GM18873 (cell line): ENCODE data around the gene EPHB2.

Experiments
- ATAC-seq: cut with Tn5 transposase; IDR thresholded peaks from one replicate; pipeline ENCODE4 v1.9.1; 2021; ENCODE audit warnings: mild to moderate bottlenecking, moderate library complexity, moderate number of reproducible peaks; ENCODE audit not compliant: unreplicated experiment, low FRiP score

The EPHB2 gene

DNA sequence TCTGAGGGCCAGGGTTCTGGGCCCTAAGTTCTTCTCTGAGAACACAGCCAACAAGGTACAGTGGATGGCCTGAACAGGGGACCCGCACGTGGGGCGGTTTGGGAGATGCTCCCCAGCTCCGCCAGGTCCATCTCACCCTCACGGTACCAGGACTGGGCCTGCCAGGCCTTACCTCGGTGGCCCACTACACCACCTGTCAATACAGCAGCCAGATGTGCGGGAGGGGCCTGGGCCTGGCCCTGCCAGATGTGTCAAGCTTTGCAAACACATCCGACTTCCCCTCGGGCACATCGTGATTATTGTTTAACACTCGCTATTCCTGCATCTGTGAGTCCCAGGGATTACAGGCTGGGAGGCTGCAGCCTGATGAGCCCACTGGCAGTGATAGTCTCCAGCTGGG, 139.6 kb downstream of the EPHB2 start:
- ATAC-seq = no peak

DNA sequence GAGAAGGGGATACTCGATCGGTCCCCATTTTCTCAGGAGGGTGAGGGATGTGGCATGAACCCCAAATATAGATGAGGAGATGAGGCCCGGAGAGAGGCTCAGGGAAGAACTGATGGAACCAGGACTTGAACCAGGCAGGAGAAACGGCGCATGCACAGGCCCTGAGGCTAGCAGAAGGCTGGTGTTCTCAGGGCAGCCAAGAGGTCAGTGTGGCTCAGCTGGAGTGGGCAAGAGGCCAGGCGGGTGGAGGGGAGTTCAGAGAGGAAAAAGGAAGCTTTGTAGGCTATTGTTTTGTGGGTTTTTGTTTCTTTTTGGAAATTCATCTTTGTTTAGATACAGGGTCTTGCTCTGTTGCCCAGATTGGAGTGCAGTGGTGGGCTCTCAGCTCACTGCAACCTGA, 140.0 kb downstream of the EPHB2 start:
- no peak for ATAC-seq

DNA sequence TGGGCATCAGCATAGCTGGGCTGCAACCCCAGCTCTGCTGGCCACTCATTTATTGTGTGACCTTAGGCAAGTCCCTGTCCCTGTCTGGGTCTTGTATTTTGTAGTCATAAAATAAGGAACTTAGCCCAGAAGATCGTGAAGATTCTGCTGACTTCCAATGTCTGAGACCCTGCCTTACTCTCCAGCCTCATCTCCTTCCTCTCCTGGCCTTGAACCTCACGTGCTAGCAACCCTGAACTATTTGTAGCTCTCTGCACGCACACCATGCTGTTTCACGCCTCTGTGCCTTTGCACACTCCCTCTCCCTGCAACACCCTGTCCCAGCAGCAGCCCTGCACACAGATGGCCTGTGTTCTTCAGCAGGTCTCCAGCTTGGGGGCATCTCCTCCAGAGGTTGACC, 140.9 kb downstream of the EPHB2 start:
- ATAC-seq = no peak

DNA sequence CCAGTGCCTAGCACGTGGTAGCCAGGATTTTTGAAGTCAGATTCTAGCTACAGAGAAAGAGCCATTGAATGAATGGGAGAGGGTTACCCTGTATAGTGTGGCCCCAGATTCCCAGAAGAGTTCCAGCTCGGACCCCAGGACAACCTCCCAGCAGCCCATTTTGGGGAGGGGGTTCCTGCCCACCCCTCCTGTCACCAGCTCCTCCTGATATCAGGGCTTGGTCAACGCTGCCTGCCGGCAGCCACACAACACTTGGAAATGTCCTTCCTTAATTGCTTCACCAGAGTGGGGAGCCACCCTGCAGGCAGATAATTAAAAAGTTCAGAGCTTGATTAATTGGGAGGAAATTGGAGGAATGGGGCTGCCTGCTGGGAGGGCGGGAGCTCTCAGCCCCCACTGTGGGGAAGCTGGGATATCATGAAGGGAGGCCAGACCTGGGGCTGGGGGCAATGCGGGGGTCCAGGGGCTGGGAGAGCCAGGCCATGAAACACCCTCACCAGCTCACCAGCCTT, 141.6 kb downstream of the EPHB2 start:
- no peak for ATAC-seq

DNA sequence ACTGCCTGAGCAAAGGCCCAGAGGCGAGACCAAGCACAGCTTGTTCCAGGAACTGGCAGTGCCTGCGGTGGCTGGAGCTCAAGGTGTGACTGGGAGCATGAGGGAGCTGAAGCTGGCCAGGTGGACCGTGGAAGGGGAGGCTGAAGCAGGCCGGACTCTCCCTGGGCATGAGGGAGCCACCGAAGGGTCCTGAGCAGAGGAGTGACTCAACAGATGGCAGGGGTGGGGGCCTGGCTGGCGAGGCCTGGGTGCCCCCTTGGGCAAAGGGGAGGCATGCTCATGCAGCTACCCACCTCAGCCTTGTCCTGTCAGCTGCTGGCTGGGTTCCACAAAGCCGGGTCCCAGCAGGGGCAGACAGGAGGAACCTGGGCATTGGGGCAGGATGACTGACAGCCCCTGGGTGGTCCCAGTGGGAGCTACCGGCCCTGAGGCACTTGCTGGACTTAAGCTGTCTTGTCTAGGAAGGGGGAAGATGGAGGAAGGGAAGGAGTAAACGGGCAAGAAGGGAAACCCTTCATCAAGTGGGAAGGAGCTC, 143.1 kb downstream of the EPHB2 start:
- no peak for ATAC-seq

DNA sequence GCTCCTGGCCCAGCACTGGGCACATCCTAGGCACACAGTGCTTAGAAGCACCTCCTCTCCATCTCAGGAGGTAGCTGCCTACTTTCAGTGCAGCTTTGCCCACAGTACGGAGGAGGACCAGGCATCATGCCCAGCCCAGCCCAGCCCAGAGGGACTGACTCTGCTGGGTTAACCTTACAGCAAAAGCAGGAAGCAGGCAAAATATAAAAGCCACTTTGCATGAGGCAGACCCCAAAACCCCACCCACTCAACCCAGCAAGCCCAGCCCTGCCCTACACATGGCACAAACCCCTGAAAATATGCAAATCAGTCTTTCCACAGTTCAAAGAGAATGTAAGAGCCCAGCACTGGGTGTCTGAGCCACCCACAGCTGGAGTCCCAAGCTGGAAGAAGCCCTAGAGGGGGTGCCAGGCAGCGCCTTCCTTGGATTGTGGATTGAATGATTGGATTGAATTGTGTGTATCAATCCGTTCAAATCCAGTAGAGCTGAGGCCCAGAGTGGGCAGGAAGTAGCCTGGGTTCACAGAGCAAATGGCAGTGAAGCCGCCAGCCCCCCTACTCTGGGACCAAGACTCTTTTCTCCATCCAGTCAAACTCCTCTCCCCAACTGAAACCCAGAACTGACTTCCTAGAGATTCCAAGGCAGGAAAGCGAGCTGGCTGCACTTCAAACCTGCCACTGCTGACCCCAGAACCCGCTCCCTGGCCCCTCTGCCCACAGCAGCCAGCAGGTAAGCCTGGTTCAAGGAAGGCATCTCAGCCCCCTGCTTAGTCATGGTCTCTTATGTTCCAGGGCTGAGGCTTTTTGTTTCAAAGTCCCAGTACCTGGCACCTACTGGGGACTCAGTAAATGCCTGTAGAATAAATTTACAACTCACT, 144.3 kb downstream of the EPHB2 start:
- no peak for ATAC-seq

DNA sequence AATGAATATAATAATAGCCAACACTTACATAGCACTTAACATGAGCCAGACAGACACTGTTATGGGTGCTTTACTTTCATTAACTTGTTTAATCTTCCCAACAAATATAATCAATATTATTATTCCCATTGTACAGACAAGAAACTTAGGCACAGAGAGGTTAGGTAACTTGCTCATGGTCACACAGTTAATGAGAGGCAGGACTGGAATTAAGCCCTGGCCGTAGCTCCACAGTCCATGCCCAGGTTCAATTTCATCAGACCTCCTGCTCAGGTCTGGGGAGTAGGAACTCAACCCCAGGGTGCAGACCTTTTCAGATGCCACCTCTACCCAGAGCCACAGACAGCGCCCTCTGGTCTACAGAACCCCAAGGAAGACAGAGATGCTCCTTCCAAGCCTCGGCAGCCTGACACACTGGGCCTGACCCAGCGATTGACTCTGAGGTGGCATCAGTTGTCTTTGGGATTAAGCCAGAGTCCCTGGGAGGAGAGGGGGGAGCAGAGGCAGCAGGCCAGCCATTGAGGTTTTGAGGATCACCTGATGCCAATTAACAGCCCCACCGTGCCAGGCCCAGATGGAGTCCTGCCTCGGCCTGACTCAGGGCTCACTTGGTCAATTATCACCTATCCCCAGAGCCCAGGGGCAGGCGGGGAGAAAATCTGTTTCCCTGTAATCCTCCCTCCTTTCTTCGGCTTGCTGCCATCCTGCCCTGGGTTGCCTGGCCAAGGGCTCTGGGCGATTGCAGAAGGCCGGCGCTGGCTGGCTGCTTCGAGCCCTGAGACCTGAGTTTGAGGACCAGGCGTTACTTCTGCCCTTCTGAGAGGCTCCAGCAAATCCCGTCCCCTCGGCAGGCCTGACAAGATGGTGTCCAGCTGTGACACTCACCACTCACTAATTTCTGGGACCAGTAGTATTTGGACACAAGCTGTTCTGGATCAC, 145.3 kb downstream of the EPHB2 start:
- no peak for ATAC-seq

DNA sequence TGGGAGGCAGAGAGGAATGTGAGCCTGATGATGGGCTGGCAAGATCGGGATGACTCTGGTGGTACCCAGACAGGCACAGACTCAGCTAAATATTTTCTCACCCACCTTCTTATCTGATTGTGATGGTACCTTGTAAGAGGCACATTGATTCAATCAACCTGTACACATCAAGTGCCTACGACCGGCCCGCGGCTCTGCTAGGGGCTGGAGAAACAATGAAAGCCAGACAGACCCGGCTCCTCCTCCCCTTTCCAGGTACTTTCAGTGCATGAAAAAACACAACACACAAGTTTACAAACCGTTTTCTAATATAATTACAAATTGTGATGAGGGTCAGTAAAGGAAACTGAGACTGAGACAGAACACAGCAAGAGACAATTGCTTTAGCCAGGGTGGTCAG, 147.0 kb downstream of the EPHB2 start:
- ATAC-seq = no peak

DNA sequence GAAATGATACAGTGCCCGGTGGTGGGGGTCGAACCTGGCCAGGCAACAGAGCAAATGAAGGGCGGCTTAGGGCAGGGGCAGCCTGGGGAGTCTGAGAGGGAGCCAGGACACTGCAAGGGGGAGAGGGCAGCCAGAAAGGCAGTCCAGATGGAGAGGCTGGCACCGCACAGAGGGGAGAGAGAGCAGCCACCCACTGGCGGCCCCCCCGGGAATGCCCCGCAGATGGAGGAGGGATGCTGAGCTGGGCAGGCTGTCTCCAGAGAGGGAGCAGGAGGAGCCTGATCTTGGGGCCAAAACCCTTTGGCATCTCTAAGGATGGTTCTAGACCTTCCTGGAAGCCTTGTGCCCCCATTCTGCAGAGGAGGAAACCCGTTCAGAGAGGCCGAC, 149.8 kb downstream of the EPHB2 start:
- ATAC-seq = no peak

DNA sequence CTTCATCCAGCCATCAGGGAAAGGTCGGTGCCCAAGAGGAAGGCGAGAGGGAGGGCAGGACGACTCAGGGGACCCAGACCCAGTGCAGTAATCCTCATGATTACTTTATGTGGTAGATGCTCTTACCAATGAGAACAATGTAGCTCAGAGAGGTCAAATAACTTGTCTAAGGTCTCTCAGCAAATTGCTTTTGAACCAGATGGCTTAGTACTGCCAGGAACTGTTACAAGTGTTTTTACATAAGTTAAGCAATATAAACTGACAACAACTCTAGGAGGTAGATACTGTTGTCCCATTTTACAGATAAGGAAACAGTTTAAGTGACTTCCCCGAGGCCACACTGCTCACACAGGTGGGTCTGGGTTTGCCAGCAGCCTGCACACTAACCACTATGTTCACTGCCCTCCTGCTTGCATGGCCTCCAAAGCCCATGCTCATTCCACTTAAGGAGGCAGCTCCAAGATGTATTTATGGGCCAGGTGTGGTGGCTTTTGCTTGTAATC, 150.3 kb downstream of the EPHB2 start:
- no peak for ATAC-seq

DNA sequence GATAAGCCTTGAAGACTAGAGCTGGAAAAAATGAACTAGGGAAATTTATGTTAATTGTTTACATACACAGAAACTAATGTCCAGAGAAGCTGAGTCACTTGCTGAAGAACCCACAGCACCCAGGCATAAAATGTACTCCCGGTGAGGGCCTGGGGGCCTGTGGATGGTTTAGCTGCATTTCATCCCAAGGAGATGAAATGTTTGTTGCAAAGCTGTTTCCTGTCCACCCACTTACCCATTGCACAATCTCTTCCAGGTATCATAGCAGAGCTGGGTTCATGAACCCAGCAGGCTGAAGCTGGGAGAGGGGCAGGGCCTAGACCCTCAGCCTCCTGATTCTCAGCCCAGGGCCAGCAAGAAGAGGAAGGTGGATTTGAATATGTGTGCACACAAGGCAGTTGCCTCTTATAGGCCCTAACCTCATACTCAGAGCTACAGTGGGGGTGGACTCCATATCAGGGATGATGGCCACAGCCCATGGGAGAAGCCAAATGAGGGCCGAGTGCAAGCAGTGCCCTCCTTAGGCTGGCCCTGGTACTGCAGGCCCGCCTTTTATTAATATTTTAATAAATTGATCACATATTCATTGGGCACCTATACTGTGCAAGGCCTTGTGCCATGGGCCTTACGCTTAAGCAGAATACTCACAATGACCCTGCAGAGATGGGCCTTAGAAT, 151.3 kb downstream of the EPHB2 start:
- ATAC-seq = no peak

DNA sequence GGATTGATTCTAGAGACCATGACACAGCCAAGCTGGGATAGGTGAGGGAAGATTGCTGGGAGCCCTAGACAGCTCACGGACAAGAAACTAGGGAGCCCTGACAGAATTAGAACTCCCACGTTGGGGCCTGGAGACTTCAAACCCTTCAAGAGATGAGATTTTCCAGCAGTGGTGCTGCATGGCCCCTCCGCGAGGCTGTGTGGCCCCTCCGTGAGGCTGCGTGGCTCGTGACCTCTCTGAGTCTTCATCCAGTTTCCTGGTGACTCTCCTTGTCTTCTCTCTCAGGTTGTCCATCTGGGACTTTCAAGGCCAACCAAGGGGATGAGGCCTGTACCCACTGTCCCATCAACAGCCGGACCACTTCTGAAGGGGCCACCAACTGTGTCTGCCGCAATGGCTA, 152.1 kb downstream of the EPHB2 start:
- ATAC-seq = no peak

DNA sequence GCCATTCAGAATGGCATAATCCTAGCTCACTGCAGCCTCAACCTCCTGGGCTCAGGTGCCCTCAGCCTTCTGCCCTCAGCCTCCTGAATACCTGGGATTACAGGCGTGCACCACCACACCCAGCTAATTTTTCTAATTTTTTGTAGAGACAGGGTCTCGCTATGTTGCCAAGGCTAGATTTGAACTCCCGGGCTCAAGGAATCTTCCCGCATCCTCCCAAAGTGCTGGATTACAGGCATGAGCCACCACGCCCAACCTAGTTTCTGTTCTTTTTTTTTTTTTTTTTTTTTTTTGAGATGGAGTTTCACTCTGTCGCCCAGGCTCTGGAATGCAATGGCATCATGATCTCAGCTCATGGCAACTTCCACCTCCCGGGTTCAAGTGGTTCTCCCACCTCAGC, 153.1 kb downstream of the EPHB2 start:
- ATAC-seq = no peak

DNA sequence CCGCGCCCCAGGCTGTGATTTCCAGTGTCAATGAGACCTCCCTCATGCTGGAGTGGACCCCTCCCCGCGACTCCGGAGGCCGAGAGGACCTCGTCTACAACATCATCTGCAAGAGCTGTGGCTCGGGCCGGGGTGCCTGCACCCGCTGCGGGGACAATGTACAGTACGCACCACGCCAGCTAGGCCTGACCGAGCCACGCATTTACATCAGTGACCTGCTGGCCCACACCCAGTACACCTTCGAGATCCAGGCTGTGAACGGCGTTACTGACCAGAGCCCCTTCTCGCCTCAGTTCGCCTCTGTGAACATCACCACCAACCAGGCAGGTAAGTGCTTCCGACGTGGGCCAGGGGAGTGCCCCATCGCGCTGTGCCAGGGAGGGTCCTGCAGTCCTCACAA, 154.2 kb downstream of the EPHB2 start:
- no peak for ATAC-seq

DNA sequence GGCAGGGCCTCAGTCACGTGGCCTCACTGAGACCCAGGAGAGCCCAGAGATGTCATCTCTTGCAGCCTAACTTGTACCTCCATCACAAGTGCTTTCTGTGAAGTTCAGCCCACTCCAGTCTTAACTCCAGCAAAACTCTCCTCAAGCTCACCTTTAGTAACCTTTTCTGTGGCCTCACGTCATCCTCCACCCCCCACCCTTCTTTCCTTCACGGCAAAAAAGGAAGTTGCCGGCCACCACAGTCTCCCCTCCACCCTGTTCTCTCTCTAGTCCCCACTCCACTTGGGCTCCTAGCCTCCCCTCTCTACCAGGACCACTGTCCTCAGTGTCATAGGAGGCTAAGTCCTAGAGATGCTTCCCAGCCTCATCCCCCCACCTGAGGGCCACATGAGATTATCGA, 155.1 kb downstream of the EPHB2 start:
- no peak for ATAC-seq

DNA sequence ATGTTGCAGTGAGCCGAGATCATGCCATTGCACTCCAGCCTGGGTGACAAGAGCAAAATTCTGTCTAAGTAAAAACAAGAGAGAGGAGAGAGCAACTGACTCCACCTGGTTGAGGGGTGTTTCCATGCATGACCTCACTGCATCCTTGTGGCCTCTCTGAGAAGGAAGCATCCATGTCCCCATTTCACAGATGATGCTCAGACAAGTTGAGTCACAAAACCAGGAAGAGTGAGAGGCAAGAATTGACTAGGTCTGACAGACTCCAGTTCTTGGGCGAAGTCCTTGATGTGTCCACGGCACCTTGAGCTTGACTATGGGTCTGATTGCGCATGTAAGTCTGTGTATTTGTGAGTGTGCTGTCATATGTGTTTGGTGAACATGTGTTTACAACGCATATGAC, 156.2 kb downstream of the EPHB2 start:
- no peak for ATAC-seq

DNA sequence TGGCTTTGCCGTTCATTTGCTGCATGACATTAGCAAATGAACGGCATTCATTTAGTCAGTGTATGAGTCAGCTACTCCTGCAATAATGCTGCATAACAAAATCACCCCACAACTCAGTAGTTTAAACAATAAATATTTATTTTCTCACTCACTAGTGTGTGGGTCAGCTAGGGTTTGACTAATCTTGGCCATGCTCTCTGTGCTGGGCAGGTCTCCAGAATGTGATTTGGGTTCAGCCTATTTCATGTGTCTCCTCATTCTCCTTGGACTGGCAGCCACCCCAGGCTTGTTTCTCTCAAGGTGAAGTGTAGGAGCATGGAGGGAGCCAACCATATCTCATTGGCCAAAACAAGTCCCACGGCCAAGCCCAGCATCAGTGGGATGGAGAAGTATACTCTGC, 157.7 kb downstream of the EPHB2 start:
- ATAC-seq = no peak

DNA sequence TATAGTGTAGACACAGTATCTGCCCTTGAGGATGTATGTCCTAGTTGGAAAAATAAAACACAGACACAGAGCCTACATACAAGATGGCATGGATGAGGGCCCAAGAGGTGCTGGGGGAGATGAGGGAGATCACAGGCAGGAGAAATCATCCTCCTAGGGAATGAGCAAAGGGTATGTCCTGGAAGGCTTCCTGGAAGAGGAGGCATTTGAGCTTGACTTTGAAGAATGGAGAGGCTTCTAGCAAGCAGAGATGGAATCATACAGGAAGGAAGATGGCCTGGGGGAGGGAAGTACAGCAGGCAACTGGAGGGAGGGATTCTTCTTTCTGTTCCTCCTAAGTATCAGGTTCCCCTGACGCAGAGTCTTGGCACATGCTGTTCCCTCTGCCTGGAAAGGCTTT, 158.7 kb downstream of the EPHB2 start:
- ATAC-seq = no peak

DNA sequence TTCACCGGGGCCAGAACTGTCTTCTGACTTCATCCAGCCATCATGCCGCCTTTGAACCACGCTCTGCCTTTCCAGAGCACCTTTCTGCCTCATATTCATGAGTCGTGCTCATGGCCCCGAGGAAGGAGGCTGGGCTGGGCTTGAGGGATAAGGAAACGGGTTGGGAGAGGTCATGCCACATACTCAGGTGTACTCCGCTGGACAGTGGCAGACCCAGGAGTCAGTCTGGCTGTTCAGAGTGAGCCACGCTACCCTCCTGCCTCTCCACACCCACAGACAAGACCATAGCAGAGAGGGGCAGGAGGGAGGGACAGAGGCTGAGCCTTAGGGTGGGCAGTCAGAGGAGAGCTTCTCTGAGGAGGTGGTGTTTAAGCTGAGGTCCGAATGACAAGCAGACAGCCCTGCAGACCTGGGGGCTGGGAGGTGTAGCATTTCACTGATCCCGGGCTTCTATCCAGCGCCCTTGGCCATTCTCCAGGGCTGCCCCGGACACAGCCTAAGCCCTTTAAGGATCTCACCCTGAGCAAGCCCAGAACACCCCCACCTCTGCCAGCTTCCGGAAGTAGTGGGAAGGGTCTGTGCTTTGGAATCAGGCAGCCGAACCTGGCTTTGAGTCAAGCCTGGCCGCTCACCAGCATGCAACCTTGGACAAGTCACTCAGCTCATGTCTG, 159.7 kb downstream of the EPHB2 start:
- no peak for ATAC-seq
